Loucy (cell line): ENCODE results near the gene ERC1.

Experiments
- H2AFZ ChIP-seq: fragments of 200-600 bp; sonication (generic); 2 replicates; pipeline ENCODE4 v1.6.0; 2016; ENCODE audit warnings: antibody characterized with exemption, mild to moderate bottlenecking, low read length, moderate library complexity
- H3F3A ChIP-seq: fragments of 200-600 bp; 2 replicates; pipeline ENCODE4 v1.6.0; 2016; ENCODE audit warnings: antibody characterized with exemption, low read depth, mild to moderate bottlenecking
- H3K27me3 ChIP-seq: fragments of 200-600 bp; sonication (generic); 2 replicates; pipeline ENCODE4 v1.6.1; 2014; ENCODE audit warnings: low read length, mild to moderate bottlenecking; ENCODE audit not compliant: insufficient read depth, poor library complexity, severe bottlenecking
- H3K36me3 ChIP-seq: fragments of 200-600 bp; sonication (generic); 2 replicates; pipeline ENCODE4 v1.6.1; 2016; ENCODE audit warnings: low read length; ENCODE audit not compliant: insufficient read depth
- H3K4me1 ChIP-seq: fragments of 200-600 bp; sonication (generic); 2 replicates; pipeline ENCODE4 v1.5.1; 2014; ENCODE audit warnings: low read length, mild to moderate bottlenecking; ENCODE audit not compliant: insufficient read depth, poor library complexity, severe bottlenecking
- H3K4me2 ChIP-seq: fragments of 200-600 bp; sonication (generic); 2 replicates; pipeline ENCODE4 v1.6.0; 2014; ENCODE audit warnings: antibody characterized with exemption, low read length, low read depth, mild to moderate bottlenecking; ENCODE audit not compliant: poor library complexity, severe bottlenecking
- H3K4me3 ChIP-seq: fragments of 200-600 bp; sonication (generic); 2 replicates; pipeline ENCODE4 v1.5.1; 2014; ENCODE audit warnings: low read length, mild to moderate bottlenecking, mixed read lengths; ENCODE audit not compliant: poor library complexity, severe bottlenecking
- H3K79me2 ChIP-seq: fragments of 200-600 bp; sonication (generic); 2 replicates; pipeline ENCODE4 v1.6.1; 2014; ENCODE audit warnings: low read length; ENCODE audit not compliant: insufficient read depth
- H3K9ac ChIP-seq: fragments of 200-600 bp; sonication (generic); 2 replicates; pipeline ENCODE4 v1.6.0; 2014; ENCODE audit warnings: mild to moderate bottlenecking, low read depth, low read length, moderate library complexity; ENCODE audit not compliant: poor library complexity, severe bottlenecking
- H3K9me2 ChIP-seq: fragments of 200-600 bp; sonication (generic); replicated peaks from 2 replicates; pipeline ENCODE4 v1.6.1; 2016; ENCODE audit warnings: low read depth, low read length, mixed read lengths
- H3K9me3 ChIP-seq: fragments of 200-600 bp; sonication (generic); 2 replicates; pipeline ENCODE4 v1.6.1; 2014; ENCODE audit warnings: mild to moderate bottlenecking, antibody characterized with exemption, low read length, low read depth; ENCODE audit not compliant: insufficient read depth
- H4K20me1 ChIP-seq: fragments of 200-600 bp; sonication (generic); 2 replicates; pipeline ENCODE4 v1.6.0; 2014; ENCODE audit warnings: antibody characterized with exemption, low read length, mild to moderate bottlenecking; ENCODE audit not compliant: insufficient read depth, poor library complexity, severe bottlenecking
- CTCF ChIP-seq: fragments of 200-600 bp; sonication (generic); conservative IDR thresholded peaks from 2 replicates; pipeline ENCODE4 v1.5.1; 2014; ENCODE audit warnings: mild to moderate bottlenecking, antibody characterized with exemption, low read length
- EZH2phosphoT487 ChIP-seq: fragments of 200-600 bp; IDR thresholded peaks from 2 replicates; pipeline ENCODE4 v1.6.1; 2018; ENCODE audit warnings: antibody characterized with exemption, mild to moderate bottlenecking, moderate library complexity, borderline replicate concordance

The ERC1 gene

GRCh38 chr12:1531153-1531653 is 540.2 kb downstream of the ERC1 start:
- H3K9me3 ChIP-seq = no peaks in the 10 kb centered on the region
- H3K4me1 ChIP-seq = peaks cover 41% of the 10 kb centered on the region
- H3K9ac ChIP-seq = no peak overlapping the region
- H3K9me2 ChIP-seq = no peaks in the 10 kb centered on the region
- no peaks in the 10 kb centered on the region for H4K20me1 ChIP-seq
- TF ChIP-seq CTCF = no peak
- TF ChIP-seq EZH2phosphoT487 = no peak
- no peaks in the 10 kb centered on the region for H3K79me2 ChIP-seq
- H3K4me3 ChIP-seq = no peak overlapping the region
- H3K27me3 ChIP-seq = no peaks in the 10 kb centered on the region
- no peak overlapping the region for H2AFZ ChIP-seq
- H3F3A ChIP-seq = no peaks in the 10 kb centered on the region
- H3K4me2 ChIP-seq = no peak overlapping the region
- no peaks in the 10 kb centered on the region for H3K36me3 ChIP-seq

DNA sequence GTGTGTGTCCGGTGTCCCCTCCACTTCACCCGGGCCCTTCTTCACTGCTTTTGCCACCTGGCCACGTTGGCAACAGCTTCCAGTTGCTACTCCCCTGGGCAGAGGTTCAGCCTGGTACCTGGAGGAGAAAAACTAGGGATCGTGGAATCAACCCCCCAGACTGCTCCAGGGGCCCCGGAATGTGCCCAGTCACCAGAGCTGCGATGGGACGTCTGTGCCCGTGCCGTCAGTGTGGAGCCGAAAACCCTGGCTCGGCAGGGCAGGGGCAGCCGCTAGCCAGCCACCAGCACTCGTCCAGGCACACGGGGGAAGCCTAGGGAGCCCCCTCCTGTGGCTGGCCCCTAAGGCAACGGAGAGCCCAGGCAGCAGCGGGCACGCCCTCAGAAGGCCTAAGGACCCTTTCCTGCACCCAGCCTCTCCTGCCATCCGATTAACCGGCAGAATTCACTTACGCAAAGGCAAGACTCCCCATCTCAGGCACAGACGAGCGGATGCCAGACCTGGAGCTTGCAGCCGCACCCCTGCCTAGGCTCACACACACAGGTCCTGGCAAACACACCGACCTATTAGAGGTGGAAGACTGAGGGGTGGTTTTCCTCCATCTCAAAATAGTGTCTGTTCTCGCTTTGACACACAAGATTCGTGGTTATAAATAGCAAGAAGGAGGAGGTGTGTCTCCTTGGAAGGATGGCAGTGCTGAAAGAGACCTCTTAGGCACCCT is 540.8 kb downstream of the ERC1 start:
- no peaks in the 10 kb centered on the region for H3F3A ChIP-seq
- H3K9me3 ChIP-seq = no peaks in the 10 kb centered on the region
- no peak overlapping the region for H3K4me3 ChIP-seq
- H3K4me2 ChIP-seq = no peak overlapping the region
- no peak overlapping the region for H3K9ac ChIP-seq
- no peak overlapping the region for H2AFZ ChIP-seq
- no peaks in the 10 kb centered on the region for H3K27me3 ChIP-seq
- no peak for TF ChIP-seq EZH2phosphoT487
- H3K4me1 ChIP-seq = peaks cover 41% of the 10 kb centered on the region
- no peaks in the 10 kb centered on the region for H3K36me3 ChIP-seq
- H3K9me2 ChIP-seq = no peaks in the 10 kb centered on the region
- H3K79me2 ChIP-seq = no peaks in the 10 kb centered on the region
- no peaks in the 10 kb centered on the region for H4K20me1 ChIP-seq

DNA sequence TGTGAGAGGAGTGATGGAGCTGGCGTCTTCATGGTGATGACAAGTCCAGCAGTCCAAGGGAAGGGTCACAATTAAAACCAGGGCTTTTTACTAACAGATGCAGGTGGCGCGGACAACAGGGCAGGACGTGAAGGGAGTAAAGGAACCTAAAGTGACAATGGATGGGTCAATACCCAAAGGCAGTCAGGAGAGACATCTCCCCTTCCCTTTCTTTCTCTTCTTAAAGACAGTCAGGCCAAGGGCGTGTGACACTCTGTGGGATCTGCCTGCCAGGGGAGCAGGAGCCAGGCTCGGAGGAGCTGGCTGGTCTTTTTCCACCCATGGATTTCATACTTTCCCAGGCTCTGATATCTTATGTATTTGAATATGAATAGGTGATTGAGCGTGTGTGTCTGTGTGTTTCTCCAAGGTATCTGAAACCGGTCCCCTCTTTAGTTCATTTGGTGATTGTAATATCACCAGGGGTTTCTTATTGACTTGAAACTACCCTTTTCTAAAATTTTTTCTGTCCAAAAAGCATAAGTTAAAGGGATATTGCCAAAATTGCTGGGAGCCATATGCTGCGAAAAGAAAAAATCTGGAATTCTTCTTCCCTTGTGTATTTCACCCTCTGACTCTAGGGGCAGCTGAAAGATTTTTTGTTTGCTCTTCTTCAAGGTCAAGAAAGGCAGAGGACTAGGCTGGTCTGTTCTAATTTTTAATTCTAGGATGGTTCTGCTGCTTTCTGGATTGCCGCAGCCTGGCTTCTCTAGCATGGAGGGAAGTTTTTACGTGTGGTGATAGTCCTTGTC is 541.5 kb downstream of the ERC1 start:
- Histone ChIP-seq H3K36me3 (no peaks in the 10 kb centered on the region), H3K4me3 (peak overlapping the region; percentile 79), H3K27me3 (no peaks in the 10 kb centered on the region), H4K20me1 (no peaks in the 10 kb centered on the region), H3K79me2 (no peaks in the 10 kb centered on the region), H3K9me3 (no peaks in the 10 kb centered on the region), H3K4me2 (peak overlapping the region; percentile 94), H3K9me2 (no peaks in the 10 kb centered on the region), H3K9ac (peak overlapping the region; percentile 67), H3K4me1 (peaks cover 41% of the 10 kb centered on the region), H3F3A (no peaks in the 10 kb centered on the region), H2AFZ (peak overlapping the region; percentile 89; the same call in 1 of the 2 replicates)
- no peak for TF ChIP-seq CTCF
- TF ChIP-seq EZH2phosphoT487 = no peak
